ENCODE measurements around the gene CDRT4.

CDRT4 gene

GRCh38 chr17:15388356-15389041 lies 78.9 kb downstream of the CDRT4 start:
- no peak for DNase-seq

DNA sequence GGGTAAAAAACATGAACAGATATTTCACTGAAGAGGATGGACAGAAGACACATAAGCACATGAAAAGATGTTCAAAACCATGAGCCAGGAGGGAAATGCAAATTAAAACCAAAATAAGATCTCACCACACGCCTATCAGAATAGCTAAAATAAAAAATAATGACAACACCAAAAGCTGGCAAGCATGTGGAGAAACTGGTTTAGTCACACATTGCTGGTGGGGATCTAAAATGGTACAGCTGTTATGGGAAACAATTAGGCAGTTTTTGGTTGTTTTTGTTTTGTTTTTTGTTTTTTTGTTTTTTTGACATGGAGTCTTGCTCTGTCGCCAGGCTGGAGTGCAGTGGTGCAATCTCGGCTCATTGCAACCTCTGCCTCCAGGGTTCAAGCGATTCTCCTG lies 81.3 kb downstream of the CDRT4 start:
- no peak for DNase-seq

All from OCI-M1 (cell line).